ENCODE results near the gene GMDS.

Gene GMDS

DNA sequence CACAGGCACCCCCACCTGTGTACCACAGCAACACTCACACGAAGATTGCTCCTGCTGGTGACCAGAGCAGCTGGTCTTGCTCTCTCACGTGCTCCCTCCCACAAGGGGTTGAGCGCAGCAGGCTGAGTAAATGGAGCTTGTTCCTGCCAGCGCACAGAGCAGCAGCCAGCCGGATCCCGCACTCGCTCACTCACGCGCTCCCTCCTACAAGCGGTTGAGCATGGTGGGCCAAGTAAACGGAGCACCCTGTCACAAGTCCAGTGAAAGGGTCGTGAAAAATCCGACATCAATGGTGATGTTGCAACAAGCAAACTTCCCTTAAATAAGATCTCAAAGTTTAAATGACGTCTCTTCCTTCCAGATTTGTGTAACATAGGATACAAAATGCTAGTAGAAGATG lies 322.0 kb downstream of the GMDS start:
- DNase-seq (no peak), ATAC-seq (ENCODE audit: insufficient read depth, low read depth) (no peak)
- Histone ChIP-seq H3K79me2 (ENCODE audit: insufficient read depth, low read length) (no peaks in the 10 kb centered on the region), H4K20me1 (ENCODE audit: insufficient read depth, low read length) (no peaks in the 10 kb centered on the region), H3K4me3 (ENCODE audit: low read depth in 1 of 2, low read length in 2 of 2) (no peak overlapping the region), H3K9ac (ENCODE audit: low read depth, low read length) (no peak overlapping the region), H3K9me3 (ENCODE audit: insufficient read depth, low read length, severe bottlenecking) (no peaks in the 10 kb centered on the region), H2AFZ (ENCODE audit: low read depth, low read length) (no peak overlapping the region), H3K27ac (ENCODE audit: low read length) (no peak overlapping the region), H3K36me3 (ENCODE audit: insufficient read depth, low read length) (0 out of 2 replicates have a peak, but pooled peaks cover 3% of the 10 kb centered on the region), H3K4me2 (ENCODE audit: insufficient read depth, low read length) (no peak overlapping the region), H3K4me1 (ENCODE audit: insufficient read depth, low read length) (no peaks in the 10 kb centered on the region), H3K27me3 (ENCODE audit: insufficient read depth, low read length, poor library complexity) (no peaks in the 10 kb centered on the region)
- TF ChIP-seq, protein P1, sequence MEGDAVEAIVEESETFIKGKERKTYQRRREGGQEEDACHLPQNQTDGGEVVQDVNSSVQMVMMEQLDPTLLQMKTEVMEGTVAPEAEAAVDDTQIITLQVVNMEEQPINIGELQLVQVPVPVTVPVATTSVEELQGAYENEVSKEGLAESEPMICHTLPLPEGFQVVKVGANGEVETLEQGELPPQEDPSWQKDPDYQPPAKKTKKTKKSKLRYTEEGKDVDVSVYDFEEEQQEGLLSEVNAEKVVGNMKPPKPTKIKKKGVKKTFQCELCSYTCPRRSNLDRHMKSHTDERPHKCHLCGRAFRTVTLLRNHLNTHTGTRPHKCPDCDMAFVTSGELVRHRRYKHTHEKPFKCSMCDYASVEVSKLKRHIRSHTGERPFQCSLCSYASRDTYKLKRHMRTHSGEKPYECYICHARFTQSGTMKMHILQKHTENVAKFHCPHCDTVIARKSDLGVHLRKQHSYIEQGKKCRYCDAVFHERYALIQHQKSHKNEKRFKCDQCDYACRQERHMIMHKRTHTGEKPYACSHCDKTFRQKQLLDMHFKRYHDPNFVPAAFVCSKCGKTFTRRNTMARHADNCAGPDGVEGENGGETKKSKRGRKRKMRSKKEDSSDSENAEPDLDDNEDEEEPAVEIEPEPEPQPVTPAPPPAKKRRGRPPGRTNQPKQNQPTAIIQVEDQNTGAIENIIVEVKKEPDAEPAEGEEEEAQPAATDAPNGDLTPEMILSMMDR (IDR thresholded peaks at IDR 0.05; ENCODE audit: borderline replicate concordance, extremely low read depth, low read length, poor library complexity, severe bottlenecking): no peak
- no peak for TF ChIP-seq EZH2 (IDR thresholded peaks at IDR 0.05; ENCODE audit: borderline replicate concordance, low read depth, low read length, severe bottlenecking)

DNA sequence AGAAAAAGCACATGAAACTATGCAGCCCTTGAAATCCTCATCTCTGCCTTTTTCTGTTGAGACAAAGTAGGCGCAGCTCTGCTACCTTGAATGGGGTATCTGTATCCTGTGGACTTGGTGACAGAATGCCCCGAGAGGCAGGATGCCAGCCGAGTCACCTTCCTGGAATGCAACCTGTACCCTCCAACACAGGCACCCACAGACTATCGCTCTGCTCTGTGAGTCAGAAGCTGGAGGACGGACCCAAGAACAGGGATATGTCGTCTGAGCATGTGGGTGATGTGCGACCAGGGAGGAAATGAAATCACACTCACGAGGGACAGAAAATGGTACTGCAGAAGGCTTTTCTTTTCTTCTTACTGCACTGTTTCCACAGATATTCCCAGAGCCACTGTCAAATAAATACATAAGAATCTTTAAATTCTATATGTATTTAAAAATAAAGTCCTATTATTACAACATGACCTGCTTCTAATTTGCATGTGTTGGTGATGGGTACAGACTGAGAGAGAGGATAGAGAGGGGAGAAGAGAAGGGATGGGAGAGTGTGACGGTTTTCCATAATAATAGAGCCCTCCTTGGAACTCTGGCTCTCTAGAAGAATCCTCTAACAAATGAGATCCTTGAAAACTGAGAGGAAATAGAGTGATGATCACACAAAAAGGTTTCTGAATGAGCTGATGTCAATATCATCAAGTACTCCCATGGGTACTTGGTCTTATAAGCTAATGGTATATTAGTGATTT lies 327.6 kb downstream of the GMDS start:
- no peak overlapping the region for H2AFZ ChIP-seq (ENCODE audit: low read depth, low read length)
- H3K9me3 ChIP-seq (ENCODE audit: insufficient read depth, low read length, severe bottlenecking): no peaks in the 10 kb centered on the region
- no peaks in the 10 kb centered on the region for H3K79me2 ChIP-seq (ENCODE audit: insufficient read depth, low read length)
- peak; percentile 34; the same call in 2 of the 3 replicates for ATAC-seq (ENCODE audit: insufficient read depth, low read depth)
- H3K27ac ChIP-seq (ENCODE audit: low read length): peak overlapping the region; percentile 63; the same call in 1 of the 2 replicates
- H3K4me2 ChIP-seq (ENCODE audit: insufficient read depth, low read length): no peak overlapping the region
- H3K9ac ChIP-seq (ENCODE audit: low read depth, low read length): no peak overlapping the region
- H4K20me1 ChIP-seq (ENCODE audit: insufficient read depth, low read length): no peaks in the 10 kb centered on the region
- H3K4me1 ChIP-seq (ENCODE audit: insufficient read depth, low read length): peaks cover 52% of the 10 kb centered on the region
- H3K4me3 ChIP-seq (ENCODE audit: low read depth in 1 of 2, low read length in 2 of 2): no peak overlapping the region
- TF ChIP-seq, protein P1 (IDR thresholded peaks at IDR 0.05; ENCODE audit: borderline replicate concordance, extremely low read depth, low read length, poor library complexity, severe bottlenecking): no peak
- no peak for TF ChIP-seq EZH2 (IDR thresholded peaks at IDR 0.05; ENCODE audit: borderline replicate concordance, low read depth, low read length, severe bottlenecking)
- H3K27me3 ChIP-seq (ENCODE audit: insufficient read depth, low read length, poor library complexity): no peaks in the 10 kb centered on the region
- peak; percentile 12 for DNase-seq
- H3K36me3 ChIP-seq (ENCODE audit: insufficient read depth, low read length): no peaks in the 10 kb centered on the region

DNA sequence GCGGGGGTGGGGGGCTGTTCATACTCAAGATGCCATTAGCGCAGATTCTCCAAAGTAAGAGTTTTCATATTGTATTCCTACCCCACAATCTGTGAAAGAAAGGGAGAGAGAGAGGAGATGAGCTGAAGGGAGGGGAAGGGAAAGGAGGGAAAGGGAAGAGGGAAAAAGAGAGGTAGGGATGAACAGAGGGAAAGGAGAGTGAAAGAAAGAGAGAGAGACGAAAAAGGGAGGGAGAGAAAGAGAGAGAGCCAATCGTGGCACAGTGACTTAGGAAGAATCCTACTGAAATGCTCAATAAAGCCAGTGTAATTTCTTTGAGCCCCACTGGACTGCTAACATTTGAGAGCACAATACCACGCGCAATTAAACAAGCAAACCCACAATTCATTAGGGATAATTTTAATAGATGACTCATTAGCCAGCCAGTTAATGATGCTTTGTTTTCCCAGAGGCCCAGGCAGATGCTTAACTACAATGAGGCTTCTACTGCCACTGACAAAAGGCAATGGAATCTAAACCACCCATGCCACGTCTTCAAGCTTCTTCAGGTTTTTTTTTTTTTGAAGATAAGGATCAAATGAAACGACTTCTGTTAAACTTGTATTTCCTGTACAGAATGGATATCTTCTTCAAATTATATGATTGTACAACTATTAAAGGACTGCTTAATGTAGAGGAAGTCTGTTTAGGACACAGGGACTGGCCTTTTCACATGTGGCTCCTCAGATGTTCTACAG lies 328.9 kb downstream of the GMDS start:
- H3K4me3 ChIP-seq (ENCODE audit: low read depth in 1 of 2, low read length in 2 of 2): no peak overlapping the region
- TF ChIP-seq, protein P1 (IDR thresholded peaks at IDR 0.05; ENCODE audit: borderline replicate concordance, extremely low read depth, low read length, poor library complexity, severe bottlenecking): no peak
- TF ChIP-seq EZH2 (IDR thresholded peaks at IDR 0.05; ENCODE audit: borderline replicate concordance, low read depth, low read length, severe bottlenecking): no peak
- no peaks in the 10 kb centered on the region for H4K20me1 ChIP-seq (ENCODE audit: insufficient read depth, low read length)
- H2AFZ ChIP-seq (ENCODE audit: low read depth, low read length): no peak overlapping the region
- no peaks in the 10 kb centered on the region for H3K79me2 ChIP-seq (ENCODE audit: insufficient read depth, low read length)
- H3K9me3 ChIP-seq (ENCODE audit: insufficient read depth, low read length, severe bottlenecking): no peaks in the 10 kb centered on the region
- peaks cover 55% of the 10 kb centered on the region for H3K4me1 ChIP-seq (ENCODE audit: insufficient read depth, low read length)
- H3K9ac ChIP-seq (ENCODE audit: low read depth, low read length): no peak overlapping the region
- DNase-seq: peak; percentile 26
- H3K36me3 ChIP-seq (ENCODE audit: insufficient read depth, low read length): no peaks in the 10 kb centered on the region
- peak; percentile 64 for ATAC-seq (ENCODE audit: insufficient read depth, low read depth)
- H3K4me2 ChIP-seq (ENCODE audit: insufficient read depth, low read length): 0 out of 2 replicates have a peak overlapping the region, but pooled peaks have one; percentile 9
- peak overlapping the region; percentile 41 for H3K27ac ChIP-seq (ENCODE audit: low read length)
- H3K27me3 ChIP-seq (ENCODE audit: insufficient read depth, low read length, poor library complexity): no peaks in the 10 kb centered on the region

All from DND-41 (cell line).